Heart left ventricle (tissue), 16 donors: ENCODE results near the gene PALB2. TPM values are rescaled to one million over a fixed set of nuclear protein-coding genes. Genes with fewer than 3 reads are reported as not detected.
A peak's percentile ranks its signal among the peaks of the same experiment; 100 is the strongest.

Source experiments
- ATAC-seq, 4 donors: fragments of 200-7000 bp; cut with Tn5 transposase; one replicate each; pipeline ENCODE4 v1.9.1; 2020 to 2022; ENCODE audit warnings: moderate library complexity in 4 of 4, mild to moderate bottlenecking in 3 of 4, moderate number of reproducible peaks in 1 of 4
- DNase-seq, 5 donors: peaks; one replicate each; pipeline ENCODE4 v3.0.0-alpha.2; 2020
- H3K27ac ChIP-seq, 12 donors: fragments of 200-600 bp; sonication (generic) in 4 of 12; one replicate each; pipeline versions ENCODE4 v1.5.0 to v1.8.0; 2016 to 2022; ENCODE audit warnings: mild to moderate bottlenecking in 2 of 12
- H3K27me3 ChIP-seq, 9 donors: fragments of 200-600 bp; sonication (generic) in 2 of 9; one replicate each; pipeline versions ENCODE4 v1.5.1 to v1.8.0; 2016 to 2022; ENCODE audit warnings: mild to moderate bottlenecking in 3 of 9
- H3K36me3 ChIP-seq, 9 donors: fragments of 200-600 bp; sonication (generic) in 2 of 9; one replicate each; pipeline versions ENCODE4 v1.5.0 to v1.8.0; 2018 to 2022; ENCODE audit warnings: mild to moderate bottlenecking in 2 of 9
- H3K4me1 ChIP-seq, 12 donors: fragments of 200-600 bp; sonication (generic) in 4 of 12; one replicate each; pipeline versions ENCODE4 v1.5.0 to v1.8.0; 2016 to 2022; ENCODE audit warnings: mild to moderate bottlenecking in 3 of 12
- H3K4me3 ChIP-seq, 12 donors: fragments of 200-600 bp; sonication (generic) in 4 of 12; one replicate each; pipeline versions ENCODE4 v1.5.0 to v1.8.0; 2017 to 2022; ENCODE audit warnings: mild to moderate bottlenecking in 9 of 12, moderate library complexity in 4 of 12
- H3K9me3 ChIP-seq, 12 donors: fragments of 200-600 bp; sonication (generic) in 4 of 12; one replicate each; pipeline versions ENCODE4 v1.5.0 to v1.8.0; 2016 to 2022; ENCODE audit warnings: mild to moderate bottlenecking in 1 of 12
- POLR2A ChIP-seq, 2 donors: fragments of 450-650 bp; IDR thresholded peaks; one replicate each; pipeline ENCODE4 v1.6.1; 2017; ENCODE audit warnings: antibody characterized with exemption in 2 of 2, mild to moderate bottlenecking in 2 of 2, moderate library complexity in 2 of 2
- WGBS, 4 donors: extraction: QIAGEN DNeasy Blood & Tissue Kit in 2 of 4; methylation state at CpG; one replicate each; pipeline versions ENCODE4 v1.1.5 to v1.1.7; 2013 to 2018; 5-methylcytosine and 5-hydroxymethylcytosine counted together
- intact Hi-C, 10 donors: fragments of 100-400 bp; cut with DNase I; formaldehyde crosslinking; loops; one replicate each; pipeline versions ENCODE4 v1.11.1 to v1.14.2; 2022
- polyA plus RNA-seq, 2 donors: library from polyadenylated mRNA; stranded (reverse); fragments of 200-250 nt; gene quantifications; one replicate each; pipeline ENCODE4 v1.2.3, GENCODE V29; 2013
- total RNA-seq, 9 donors: library from RNA; depleted of rRNA in 2 of 9; stranded (reverse); fragments of >200 nt in 2 of 9; fragmentation: NEBNext Ultra II Directional in 3 of 9; extraction: Animal tissue kit (Norgen Biotek cat#: 25700) in 3 of 9; gene quantifications; one replicate each; pipeline versions ENCODE4 v1.1.0 to v1.2.4, GENCODE V29; 2016 to 2023
- TF ChIP-seq, protein P1 (sequence below), 12 donors: fragments of 200-600 bp; sonication (generic) in 4 of 12; IDR thresholded peaks; one replicate each; pipeline versions ENCODE4 v1.5.0 to v1.8.0; 2018 to 2022; ENCODE audit warnings: antibody characterized with exemption in 12 of 12, mild to moderate bottlenecking in 5 of 12
- donor health status: ischemic (EF 13 %, LVEDD 7.1; RV severe dilation, severe dysfunction).
- donor health status: healthy with polysubstance abuse.
- donor health status: DM: no; HTN: yes; CAD: no.
- donor health status: DM: no; HTN: no; CAD: no.
- donor health status: ischemic (EF 25% LVEDD 6.9; RV normal size, moderate dysfunction).
- donor health status: ischemic (EF 25% LVEDD 5.7; RV mildly dilated, moderate dysfunction).
- donor health status: healthy.
- donor health status: DM: yes; HTN: yes; CAD: no.
- donor health status: ischemic (EF 35%, LVEDD 5.7; RV mildly dilated, moderate dysfunction).
- donor health status: nonischemic (EF 11% LVEDD 7.7; RV severe dilation, severe dysfunction).
- donor health status: DM: yes; HTN: yes; CAD: no.
- donor health status: PGD.
- donor health status: ischemic (EF 29% LVEDD 5.4; RV normal size, mild dysfunction).
- donor health status: nonischemic (EF 23%, LVEDD 6.1; RV moderate dilation, normal function).

The PALB2 gene
- total and polyA plus RNA-seq, 11 donors = 3.4 to 7.4 (median 4.5) TPM

DNA sequence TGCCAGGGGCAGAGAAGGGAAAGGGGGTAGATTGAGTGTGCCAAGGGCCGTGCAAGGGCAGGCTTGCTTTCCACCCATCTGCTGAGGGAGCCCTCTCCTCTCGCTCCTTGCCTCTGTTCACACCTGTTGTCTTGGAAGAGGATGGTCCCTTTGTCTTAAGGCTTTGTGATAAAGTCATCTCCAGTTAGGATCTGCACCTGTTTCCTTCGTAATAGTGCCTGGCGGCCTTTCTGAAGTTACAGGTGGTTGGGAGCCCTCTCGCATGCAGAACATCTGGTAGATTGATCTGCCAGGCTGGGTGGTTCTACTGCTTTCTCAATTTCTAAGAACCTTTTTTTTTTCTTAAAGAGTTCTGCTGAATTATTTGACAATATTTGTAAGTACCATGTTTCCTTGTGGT lies 67.3 kb downstream of the PALB2 start:
- Histone ChIP-seq H3K4me3 (no peak overlapping the region), H3K9me3 (no peaks in the 10 kb centered on the region), H3K27ac (no peak overlapping the region), H3K36me3 (peaks cover 0 to 100% (median 74%) of the 10 kb centered on the region in 9 donors), H3K27me3 (no peaks in the 10 kb centered on the region), H3K4me1 (peaks cover 0 to 18% (median 7%) of the 10 kb centered on the region in 12 donors)
- WGBS, 4 donors = 68 to 87% (median 82%) methylated on average over 5 of the region's 5 CpGs
- no peak for ATAC-seq
- TF ChIP-seq, protein P1, sequence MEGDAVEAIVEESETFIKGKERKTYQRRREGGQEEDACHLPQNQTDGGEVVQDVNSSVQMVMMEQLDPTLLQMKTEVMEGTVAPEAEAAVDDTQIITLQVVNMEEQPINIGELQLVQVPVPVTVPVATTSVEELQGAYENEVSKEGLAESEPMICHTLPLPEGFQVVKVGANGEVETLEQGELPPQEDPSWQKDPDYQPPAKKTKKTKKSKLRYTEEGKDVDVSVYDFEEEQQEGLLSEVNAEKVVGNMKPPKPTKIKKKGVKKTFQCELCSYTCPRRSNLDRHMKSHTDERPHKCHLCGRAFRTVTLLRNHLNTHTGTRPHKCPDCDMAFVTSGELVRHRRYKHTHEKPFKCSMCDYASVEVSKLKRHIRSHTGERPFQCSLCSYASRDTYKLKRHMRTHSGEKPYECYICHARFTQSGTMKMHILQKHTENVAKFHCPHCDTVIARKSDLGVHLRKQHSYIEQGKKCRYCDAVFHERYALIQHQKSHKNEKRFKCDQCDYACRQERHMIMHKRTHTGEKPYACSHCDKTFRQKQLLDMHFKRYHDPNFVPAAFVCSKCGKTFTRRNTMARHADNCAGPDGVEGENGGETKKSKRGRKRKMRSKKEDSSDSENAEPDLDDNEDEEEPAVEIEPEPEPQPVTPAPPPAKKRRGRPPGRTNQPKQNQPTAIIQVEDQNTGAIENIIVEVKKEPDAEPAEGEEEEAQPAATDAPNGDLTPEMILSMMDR (IDR thresholded peaks at IDR 0.05) = no peak
- no peak for TF ChIP-seq POLR2A (IDR thresholded peaks at IDR 0.05)
- intact Hi-C loops = no loop called here
- DNase-seq = no peak

DNA sequence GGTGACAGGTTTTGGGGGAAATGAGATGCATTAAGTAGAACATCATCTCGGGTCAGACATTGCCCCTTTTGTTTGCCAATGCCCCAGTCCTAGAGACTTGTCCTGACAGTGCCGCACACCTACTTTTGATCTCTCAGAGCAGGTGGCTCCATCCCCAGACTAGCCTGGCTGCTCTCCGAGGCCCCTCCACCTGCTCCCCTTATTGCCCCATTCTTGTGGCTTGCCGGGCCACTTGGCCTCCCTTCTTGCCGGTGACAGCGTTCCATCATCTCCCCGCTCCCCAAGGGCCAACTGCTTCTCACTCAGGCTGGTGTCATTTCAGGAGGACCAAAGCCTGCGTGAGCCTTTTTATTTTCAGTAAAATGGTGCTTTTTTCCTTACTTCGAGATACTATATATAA lies 68.7 kb downstream of the PALB2 start:
- Histone ChIP-seq H3K9me3 (no peaks in the 10 kb centered on the region), H3K4me1 (peaks cover 0 to 18% (median 0%) of the 10 kb centered on the region in 12 donors), H3K27me3 (no peaks in the 10 kb centered on the region), H3K27ac (no peak overlapping the region), H3K4me3 (no peak overlapping the region), H3K36me3 (peaks cover 0 to 100% (median 86%) of the 10 kb centered on the region in 9 donors)
- ATAC-seq (no peak), DNase-seq (no peak)
- no peak for TF ChIP-seq POLR2A (IDR thresholded peaks at IDR 0.05)
- TF ChIP-seq, protein P1 (IDR thresholded peaks at IDR 0.05) = no peak
- intact Hi-C loops = no loop called here
- 93 to 96% (median 95%) methylated on average over 9 of the region's 9 CpGs for WGBS, 4 donors

DNA sequence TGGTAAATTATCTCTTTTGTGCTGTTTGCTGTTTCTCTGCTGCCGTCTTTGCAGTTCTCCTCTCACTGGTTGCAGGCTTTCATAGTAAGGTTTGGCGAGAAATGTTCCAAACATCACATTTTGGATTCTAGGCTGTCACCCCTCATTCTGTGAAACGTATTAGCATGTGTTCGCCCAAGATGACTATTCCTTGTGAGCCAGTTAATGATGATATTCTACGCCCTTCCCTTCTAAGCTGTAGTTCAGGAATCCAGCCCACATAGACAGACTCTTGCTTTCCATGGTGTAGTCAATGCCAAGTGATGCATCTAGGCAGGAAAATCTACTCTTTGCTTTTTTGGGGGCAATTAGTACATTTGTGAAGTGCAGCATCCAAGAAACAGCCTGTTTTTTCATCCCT lies 69.2 kb downstream of the PALB2 start:
- Histone ChIP-seq H3K27me3 (no peaks in the 10 kb centered on the region), H3K4me3 (no peak overlapping the region), H3K36me3 (peaks cover 0 to 100% (median 91%) of the 10 kb centered on the region in 9 donors), H3K27ac (no peak overlapping the region), H3K4me1 (peaks cover 0 to 18% (median 0%) of the 10 kb centered on the region in 12 donors), H3K9me3 (no peaks in the 10 kb centered on the region)
- DNase-seq = no peak
- intact Hi-C loops = no loop called here
- 94 to 99% (median 96%) methylated on average over 5 of the region's 5 CpGs for WGBS, 4 donors
- ATAC-seq = no peak
- TF ChIP-seq, protein P1 (IDR thresholded peaks at IDR 0.05) = no peak
- TF ChIP-seq POLR2A (IDR thresholded peaks at IDR 0.05) = no peak

DNA sequence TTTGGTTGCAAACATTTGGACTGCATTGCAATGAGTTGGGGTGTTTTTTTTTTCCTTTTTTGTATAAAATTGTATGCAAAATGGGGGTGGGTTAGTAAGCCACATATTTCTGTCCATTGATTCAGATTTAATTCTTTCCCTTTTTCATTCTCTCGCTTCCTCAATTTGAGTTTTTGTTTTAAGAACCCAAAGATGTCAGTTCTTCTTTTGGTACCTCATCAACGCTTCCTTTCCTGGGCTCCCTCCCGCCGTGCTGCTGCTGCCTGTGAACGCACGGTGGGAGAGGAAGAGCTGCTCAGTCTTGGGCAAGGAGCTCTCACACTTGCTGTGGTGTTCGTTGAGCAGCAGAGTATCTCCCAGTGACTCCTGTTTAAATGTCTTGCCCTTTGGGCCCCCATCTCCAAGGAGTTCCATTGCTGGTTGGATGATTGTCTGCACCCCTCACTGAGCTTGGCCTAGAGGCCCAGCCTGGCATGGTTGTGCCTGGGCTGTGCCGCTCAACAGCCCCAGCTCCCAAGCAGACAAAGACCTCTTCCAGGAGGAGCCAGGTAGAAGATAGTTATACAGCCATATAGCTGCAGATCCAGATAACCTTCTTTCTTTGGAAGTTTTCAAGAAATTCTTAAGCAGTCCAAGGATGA lies 70.0 kb downstream of the PALB2 start:
- Histone ChIP-seq H3K36me3 (peaks cover 0 to 100% (median 96%) of the 10 kb centered on the region in 9 donors), H3K27me3 (no peaks in the 10 kb centered on the region), H3K9me3 (no peaks in the 10 kb centered on the region), H3K4me3 (no peak overlapping the region), H3K27ac (peak overlapping the region in 1 of 12 donors; percentile 18), H3K4me1 (peaks cover 0 to 18% (median 0%) of the 10 kb centered on the region in 12 donors)
- peak in 1 of 4 donors; percentile 38 for ATAC-seq
- no peak for TF ChIP-seq POLR2A (IDR thresholded peaks at IDR 0.05)
- TF ChIP-seq, protein P1 (IDR thresholded peaks at IDR 0.05) = no peak
- no peak for DNase-seq
- WGBS, 4 donors = 81 to 90% (median 84%) methylated on average over 8 of the region's 8 CpGs
- intact Hi-C loops = no loop called here
